Endothelial cell of hepatic sinusoid (primary cell): Measurements from ENCODE around the gene SLC12A4.

ENCODE experiments used
- in situ Hi-C: cut with HindIII; loops from 2 replicates; pipeline ENCODE4 v1.10.0; 2017; ENCODE audit warnings: low sequenced_read_pairs

The SLC12A4 gene

DNA sequence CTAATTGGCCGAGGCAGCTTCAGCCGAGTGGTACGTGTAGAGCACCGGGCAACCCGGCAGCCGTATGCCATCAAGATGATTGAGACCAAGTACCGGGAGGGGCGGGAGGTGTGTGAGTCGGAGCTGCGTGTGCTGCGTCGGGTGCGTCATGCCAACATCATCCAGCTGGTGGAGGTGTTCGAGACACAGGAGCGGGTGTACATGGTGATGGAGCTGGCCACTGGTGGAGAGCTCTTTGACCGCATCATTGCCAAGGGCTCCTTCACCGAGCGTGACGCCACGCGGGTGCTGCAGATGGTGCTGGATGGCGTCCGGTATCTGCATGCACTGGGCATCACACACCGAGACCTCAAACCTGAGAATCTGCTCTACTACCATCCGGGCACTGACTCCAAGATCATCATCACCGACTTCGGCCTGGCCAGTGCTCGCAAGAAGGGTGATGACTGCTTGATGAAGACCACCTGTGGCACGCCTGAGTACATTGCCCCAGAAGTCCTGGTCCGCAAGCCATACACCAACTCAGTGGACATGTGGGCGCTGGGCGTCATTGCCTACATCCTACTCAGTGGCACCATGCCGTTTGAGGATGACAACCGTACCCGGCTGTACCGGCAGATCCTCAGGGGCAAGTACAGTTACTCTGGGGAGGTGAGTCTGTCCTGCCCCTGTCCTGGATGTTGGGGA, 59.2 kb downstream of the SLC12A4 start:
- in situ Hi-C loops = no loop called here

DNA sequence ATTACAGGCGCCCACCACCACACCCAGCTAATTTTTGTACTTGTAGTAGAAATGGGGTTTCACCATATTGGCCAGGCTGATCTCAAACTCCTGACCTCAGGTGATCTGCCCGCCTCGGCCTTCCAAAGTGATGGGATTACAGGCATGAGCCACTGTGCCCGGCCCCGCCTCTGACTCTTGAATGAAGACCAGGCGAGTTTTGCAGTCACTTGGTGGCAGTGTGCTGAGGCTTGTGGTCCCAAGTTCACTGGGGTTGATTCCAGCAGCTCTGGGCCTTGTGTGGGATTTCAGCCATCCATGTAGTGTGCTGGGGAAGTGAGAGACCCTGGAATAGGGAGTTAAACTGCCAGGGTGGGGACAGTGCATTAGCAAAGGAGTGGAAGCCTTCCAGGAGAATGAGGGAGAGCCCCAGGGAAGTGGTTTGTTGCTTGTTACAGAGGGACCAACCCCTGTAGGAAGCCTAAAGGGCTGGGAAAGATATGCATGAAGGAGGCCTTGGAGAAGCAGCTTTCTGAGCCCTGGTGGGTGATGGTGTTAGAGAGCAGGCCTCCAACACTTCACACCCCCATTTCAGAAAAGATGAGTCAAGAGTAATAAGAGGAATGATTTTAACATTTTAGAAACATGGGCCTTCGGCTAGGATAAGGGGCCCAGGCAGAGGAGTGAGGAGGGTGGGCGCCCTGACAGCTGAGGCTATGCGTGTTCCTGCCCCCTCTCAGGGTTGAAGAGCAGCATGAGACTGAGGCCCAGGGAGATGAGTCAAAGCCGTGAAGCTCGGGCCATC, 60.8 kb downstream of the SLC12A4 start:
- in situ Hi-C loops = no loop called here

DNA sequence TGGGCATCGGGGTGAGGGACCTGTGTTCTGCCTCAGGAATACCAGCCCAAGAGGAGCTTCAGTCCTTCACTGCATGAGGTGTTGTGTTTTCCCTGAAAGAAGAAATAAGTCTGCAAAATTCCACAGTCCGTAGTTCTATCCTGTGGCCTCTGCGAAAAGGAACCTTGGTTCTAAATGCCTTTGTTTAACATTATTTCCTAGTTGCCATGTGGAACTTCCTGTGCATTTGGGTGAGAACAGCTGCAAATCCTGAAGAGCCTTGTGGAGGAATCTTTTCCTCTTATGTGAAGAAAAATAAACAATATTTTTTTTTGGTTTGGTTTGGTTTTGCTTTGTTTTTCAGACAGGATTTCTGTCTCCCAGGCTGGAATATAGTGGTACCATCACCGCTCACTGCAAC, 65.6 kb downstream of the SLC12A4 start:
- in situ Hi-C loops = no loop called here

DNA sequence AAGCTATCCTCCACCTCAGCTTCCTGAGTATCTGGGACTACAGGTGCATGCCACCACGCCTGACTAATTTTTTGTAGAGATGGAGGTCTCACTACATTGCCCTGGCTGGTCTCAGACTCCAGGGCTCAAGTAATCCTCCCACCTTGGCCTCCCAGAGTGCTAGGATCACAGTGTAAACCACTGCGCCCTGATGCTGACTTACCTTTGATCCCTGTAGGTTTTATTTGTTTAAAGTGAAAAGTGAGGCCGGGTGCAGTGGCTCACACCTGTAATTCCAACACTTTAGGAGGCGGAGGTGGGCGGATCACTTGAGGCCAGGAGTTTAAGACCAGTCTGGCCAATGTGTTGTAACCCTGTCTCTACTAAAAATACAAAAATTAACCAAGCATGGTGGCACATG, 66.7 kb downstream of the SLC12A4 start:
- in situ Hi-C loops = no loop called here

DNA sequence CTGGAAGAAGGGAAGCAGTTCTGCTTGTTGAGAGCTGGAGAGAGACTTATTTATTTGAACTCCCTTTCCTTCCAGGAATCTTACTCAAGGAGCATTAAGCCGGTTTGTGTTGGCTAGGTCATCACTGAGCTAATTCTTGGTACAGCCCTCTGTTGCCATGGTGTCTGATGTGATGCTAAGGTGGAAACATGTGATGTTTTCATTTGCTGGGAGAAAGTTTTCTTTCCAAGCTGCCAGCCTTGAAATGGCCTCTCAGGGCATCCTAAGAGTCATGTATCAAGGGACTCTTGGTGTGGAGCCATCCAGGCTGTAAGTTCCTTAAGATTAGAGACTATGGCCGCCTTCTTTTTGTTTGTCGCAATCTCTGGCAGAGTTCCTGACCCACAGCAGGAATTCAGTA, 71.2 kb downstream of the SLC12A4 start:
- in situ Hi-C loops = loop anchor here (25.0 kb wide), 1 partner anchor 165 kb away; no protein-coding TSS in a partner anchor

DNA sequence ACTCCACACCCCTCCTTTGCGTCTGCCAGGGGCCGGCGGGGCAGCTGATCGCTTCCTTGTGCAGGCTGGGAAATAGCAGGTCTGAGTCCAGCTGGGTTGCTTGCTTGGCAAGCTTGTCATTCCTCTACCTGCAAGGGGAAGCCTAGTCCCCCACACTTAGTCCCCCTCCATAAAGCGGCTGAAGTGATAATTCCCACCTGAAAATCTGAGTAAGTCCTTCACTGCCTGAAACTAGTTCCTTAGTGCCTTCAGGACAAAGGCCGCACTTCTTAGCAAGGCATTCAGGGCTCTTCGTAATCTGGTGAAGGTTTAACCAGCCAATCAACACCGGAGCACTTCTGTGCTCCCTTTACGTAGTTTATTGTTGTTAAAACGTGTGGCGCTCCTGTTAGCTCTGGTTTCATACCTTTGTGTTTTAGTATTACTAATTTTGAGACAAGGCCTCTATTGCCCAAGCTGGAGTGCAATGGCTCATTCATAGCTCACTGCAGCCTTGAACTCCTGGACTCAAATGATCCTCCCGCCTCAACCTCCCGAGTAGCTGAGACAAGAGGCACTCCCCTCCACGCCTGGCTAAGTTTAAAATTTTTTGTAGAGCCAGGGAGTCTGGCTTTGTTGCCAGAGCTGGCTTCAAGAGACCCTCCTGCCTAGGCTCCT, 74.6 kb downstream of the SLC12A4 start:
- in situ Hi-C loops = loop anchor here (25.0 kb wide), 1 partner anchor 168 kb away; no protein-coding TSS in a partner anchor
